PFSK-1 (cell line): ENCODE measurements around the gene USH1C.

ENCODE experiments used
- POLR2AphosphoS5 ChIP-seq: IDR thresholded peaks from 2 replicates; pipeline ENCODE4 v1.6.1; 2012; ENCODE audit warnings: low read depth, mild to moderate bottlenecking, control low read depth, low read length, moderate library complexity
- TF ChIP-seq, protein P1 (sequence below), 2 experiments: IDR thresholded peaks; 2 replicates each; pipeline versions ENCODE4 v1.6.1 to v1.8.0; 2011 to 2012; ENCODE audit warnings: low read depth in 2 of 2, low read length in 2 of 2, control low read depth in 1 of 2, inconsistent platforms in 1 of 2, mild to moderate bottlenecking in 1 of 2, moderate library complexity in 1 of 2; ENCODE audit not compliant: insufficient read depth in 1 of 2

DNA sequence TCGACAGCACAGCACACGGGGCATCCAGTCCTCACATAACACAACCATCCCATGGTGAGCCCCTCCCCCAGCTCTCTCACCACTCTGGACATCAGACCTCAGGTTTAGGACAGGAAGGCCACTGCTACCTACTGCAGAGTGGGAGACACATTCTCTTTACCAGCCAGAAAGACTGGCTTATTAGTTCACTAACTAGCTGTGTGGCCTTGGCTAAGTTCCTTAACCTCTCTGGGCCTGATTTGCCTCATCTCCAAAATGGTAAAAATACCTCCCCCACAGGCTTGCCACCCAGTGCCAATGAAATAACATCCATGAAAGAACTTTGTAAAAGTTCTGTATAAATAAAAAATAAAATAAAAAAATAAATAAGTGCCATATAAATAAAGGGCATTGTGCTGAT lies 32.1 kb downstream of the USH1C start:
- TF ChIP-seq, protein P1, sequence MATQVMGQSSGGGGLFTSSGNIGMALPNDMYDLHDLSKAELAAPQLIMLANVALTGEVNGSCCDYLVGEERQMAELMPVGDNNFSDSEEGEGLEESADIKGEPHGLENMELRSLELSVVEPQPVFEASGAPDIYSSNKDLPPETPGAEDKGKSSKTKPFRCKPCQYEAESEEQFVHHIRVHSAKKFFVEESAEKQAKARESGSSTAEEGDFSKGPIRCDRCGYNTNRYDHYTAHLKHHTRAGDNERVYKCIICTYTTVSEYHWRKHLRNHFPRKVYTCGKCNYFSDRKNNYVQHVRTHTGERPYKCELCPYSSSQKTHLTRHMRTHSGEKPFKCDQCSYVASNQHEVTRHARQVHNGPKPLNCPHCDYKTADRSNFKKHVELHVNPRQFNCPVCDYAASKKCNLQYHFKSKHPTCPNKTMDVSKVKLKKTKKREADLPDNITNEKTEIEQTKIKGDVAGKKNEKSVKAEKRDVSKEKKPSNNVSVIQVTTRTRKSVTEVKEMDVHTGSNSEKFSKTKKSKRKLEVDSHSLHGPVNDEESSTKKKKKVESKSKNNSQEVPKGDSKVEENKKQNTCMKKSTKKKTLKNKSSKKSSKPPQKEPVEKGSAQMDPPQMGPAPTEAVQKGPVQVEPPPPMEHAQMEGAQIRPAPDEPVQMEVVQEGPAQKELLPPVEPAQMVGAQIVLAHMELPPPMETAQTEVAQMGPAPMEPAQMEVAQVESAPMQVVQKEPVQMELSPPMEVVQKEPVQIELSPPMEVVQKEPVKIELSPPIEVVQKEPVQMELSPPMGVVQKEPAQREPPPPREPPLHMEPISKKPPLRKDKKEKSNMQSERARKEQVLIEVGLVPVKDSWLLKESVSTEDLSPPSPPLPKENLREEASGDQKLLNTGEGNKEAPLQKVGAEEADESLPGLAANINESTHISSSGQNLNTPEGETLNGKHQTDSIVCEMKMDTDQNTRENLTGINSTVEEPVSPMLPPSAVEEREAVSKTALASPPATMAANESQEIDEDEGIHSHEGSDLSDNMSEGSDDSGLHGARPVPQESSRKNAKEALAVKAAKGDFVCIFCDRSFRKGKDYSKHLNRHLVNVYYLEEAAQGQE (IDR thresholded peaks at IDR 0.05; ENCODE audit: insufficient read depth in 1 of 2, low read depth in 2 of 2, low read length in 2 of 2) = no peak
- no peak for TF ChIP-seq POLR2AphosphoS5
